A549 (cell line): ENCODE measurements around the gene NAV2. TPM values are rescaled to one million over a fixed set of nuclear protein-coding genes. Genes with fewer than 3 reads are reported as not detected.

Source experiments
- ATAC-seq, 2 experiments: fragments of 200-7000 bp in 1 of 2; fragments of >200 bp in 1 of 2; cut with Nextera tagmentation in 1 of 2; cut with Tn5 transposase in 1 of 2; 3 replicates each; pipeline versions ENCODE4 v1.8.0 to v1.9.1; 2018 to 2020; ENCODE audit warnings: mild to moderate bottlenecking in 1 of 2, moderate library complexity in 1 of 2
- CTCF ChIA-PET: fragments of 300-600 bp; sonication (Branson Sonifier 250); formaldehyde crosslinking; extraction: SDS; loops from one replicate; lab custom pipeline; 2021; ENCODE audit warnings: antibody characterized with exemption, inconsistent platforms; lab: Yijun Ruan, JAX
- POLR2A ChIA-PET: fragments of 350-600 bp; formaldehyde crosslinking; extraction: SDS; loops from one replicate; lab custom pipeline; 2021; ENCODE audit warnings: antibody characterized with exemption, inconsistent platforms; lab: Yijun Ruan, JAX
- DNase-seq, 2 experiments: peaks; one replicate each; pipeline versions ENCODE4 v3.0.0 to v3.0.0-alpha.2; 2011 to 2016; ENCODE audit warnings: low read depth in 1 of 2, low spot score in 1 of 2
- FAIRE-seq: peaks from 2 replicates; lab custom pipeline; 2011; peaks lifted over from hg19 to GRCh38; lab: Jason Lieb, UNC
- H3K27ac ChIP-seq, 2 experiments: fragments of >200 bp; sonication (Bioruptor Twin); formaldehyde crosslinking; 3 replicates each; pipeline ENCODE4 v1.5.1; 2016 to 2017
- H3K4me1 ChIP-seq: fragments of >200 bp; sonication (Bioruptor Twin); formaldehyde crosslinking; 3 replicates; pipeline ENCODE4 v1.6.1; 2016
- H3K4me2 ChIP-seq: fragments of >200 bp; sonication (Bioruptor Twin); formaldehyde crosslinking; 3 replicates; pipeline ENCODE4 v1.6.1; 2016
- H3K4me3 ChIP-seq: fragments of >200 bp; sonication (Bioruptor Twin); formaldehyde crosslinking; 3 replicates; pipeline ENCODE4 v1.5.1; 2016
- H3K9me3 ChIP-seq: fragments of >200 bp; sonication (Bioruptor Twin); formaldehyde crosslinking; 3 replicates; pipeline ENCODE4 v1.6.1; 2016
- ATOH8 ChIP-seq: fragments of 250-450 bp; sonication (Bioruptor Pico); IDR thresholded peaks from 2 replicates; pipeline ENCODE4 v1.5.0; 2020; ENCODE audit warnings: low read depth, mild to moderate bottlenecking, moderate library complexity
- ELK1 ChIP-seq: fragments of 150-350 bp; IDR thresholded peaks from 2 replicates; pipeline ENCODE4 v1.6.1; 2014; ENCODE audit warnings: low read depth, mild to moderate bottlenecking, low read length
- EP300 ChIP-seq, 2 experiments: fragments of >200 bp; sonication (Bioruptor Twin); formaldehyde crosslinking; IDR thresholded peaks; 2 replicates in 1 of 2; 3 replicates in 1 of 2; pipeline ENCODE4 v1.6.1; 2016 to 2017
- ESRRA ChIP-seq: fragments of 150-350 bp; IDR thresholded peaks from 2 replicates; pipeline ENCODE4 v1.6.1; 2014; ENCODE audit warnings: mild to moderate bottlenecking, low read length, borderline replicate concordance
- FOXS1 ChIP-seq: fragments of 250-450 bp; sonication (Bioruptor Pico); IDR thresholded peaks from 2 replicates; pipeline ENCODE4 v1.5.0; 2020; ENCODE audit warnings: mild to moderate bottlenecking, moderate library complexity
- HMGXB4 ChIP-seq: fragments of 250-450 bp; sonication (Bioruptor Pico); IDR thresholded peaks from 2 replicates; pipeline ENCODE4 v1.5.0; 2021; ENCODE audit warnings: mild to moderate bottlenecking, moderate library complexity, borderline replicate concordance
- JUN ChIP-seq, 2 experiments: fragments of >200 bp; sonication (Bioruptor Twin); formaldehyde crosslinking; IDR thresholded peaks; 2 replicates in 1 of 2; 3 replicates in 1 of 2; pipeline ENCODE4 v1.6.1; 2016 to 2017
- JUNB ChIP-seq: fragments of >200 bp; sonication (Bioruptor Twin); formaldehyde crosslinking; IDR thresholded peaks from 2 replicates; pipeline ENCODE4 v1.6.1; 2016
- MAZ ChIP-seq: fragments of 150-350 bp; IDR thresholded peaks from 2 replicates; pipeline ENCODE4 v1.6.1; 2014; ENCODE audit warnings: antibody characterized with exemption, low read depth, low read length, borderline replicate concordance
- NFE2L2 ChIP-seq: fragments of 150-350 bp; conservative IDR thresholded peaks from 2 replicates; pipeline ENCODE4 v1.6.1; 2014; ENCODE audit warnings: low read length
- NPAS2 ChIP-seq: fragments of 250-450 bp; sonication (Bioruptor Pico); IDR thresholded peaks from 2 replicates; pipeline ENCODE4 v1.8.0; 2022; ENCODE audit warnings: mild to moderate bottlenecking, moderate library complexity, borderline replicate concordance
- NR3C1 ChIP-seq: fragments of >200 bp; sonication (Bioruptor Twin); formaldehyde crosslinking; IDR thresholded peaks from 3 replicates; pipeline ENCODE4 v1.6.1; 2017
- RARB ChIP-seq: fragments of 250-450 bp; sonication (Bioruptor Pico); IDR thresholded peaks from 2 replicates; pipeline ENCODE4 v1.8.0; 2021; ENCODE audit warnings: mild to moderate bottlenecking, moderate library complexity
- RFX5 ChIP-seq: fragments of 450-650 bp; IDR thresholded peaks from 2 replicates; pipeline ENCODE4 v1.7.1; 2014; ENCODE audit warnings: antibody characterized with exemption, mild to moderate bottlenecking, moderate library complexity
- SMC3 ChIP-seq: fragments of >200 bp; sonication (Bioruptor Twin); formaldehyde crosslinking; IDR thresholded peaks from 3 replicates; pipeline ENCODE4 v1.6.1; 2018; ENCODE audit warnings: inconsistent platforms
- SREBF2 ChIP-seq: fragments of 450-650 bp; IDR thresholded peaks from 2 replicates; pipeline ENCODE4 v1.6.1; 2014; ENCODE audit warnings: mild to moderate bottlenecking, moderate library complexity
- ZC3H11A ChIP-seq: fragments of 450-650 bp; IDR thresholded peaks from 2 replicates; pipeline ENCODE4 v1.6.1; 2014; ENCODE audit warnings: antibody characterized with exemption, mild to moderate bottlenecking
- WGBS: methylation state at CpG from one replicate; pipeline ENCODE4 v1.1.6; 2017; ENCODE audit errors: missing lambda C conversion rate; 5-methylcytosine and 5-hydroxymethylcytosine counted together
- polyA plus RNA-seq, 4 experiments: library from polyadenylated mRNA; depleted of rRNA in 3 of 4; stranded (reverse); fragments of >200 nt; fragmentation: RNase III in 1 of 4; extraction: RNeasy Plus Mini Kit Qiagen cat#74134 plus additional on column Dnase treatment in 1 of 4; gene quantifications; 2 replicates in 3 of 4; 3 replicates in 1 of 4; pipeline ENCODE4 v1.2.3, GENCODE V29; 2011 to 2017
- TF ChIP-seq, protein P1 (sequence below): fragments of 200-600 bp; sonication (generic); IDR thresholded peaks from 2 replicates; pipeline ENCODE4 v1.6.1; 2016; ENCODE audit warnings: antibody characterized with exemption, mild to moderate bottlenecking, moderate library complexity
- TF ChIP-seq, protein P2 (sequence below): fragments of 450-650 bp; IDR thresholded peaks from 2 replicates; pipeline ENCODE4 v1.6.1; 2014; ENCODE audit warnings: antibody characterized with exemption

Gene NAV2
- polyA plus RNA-seq, 2 of the 4 experiments (the other 2 are of a cell fraction), result 4.9 to 19.8 TPM

DNA sequence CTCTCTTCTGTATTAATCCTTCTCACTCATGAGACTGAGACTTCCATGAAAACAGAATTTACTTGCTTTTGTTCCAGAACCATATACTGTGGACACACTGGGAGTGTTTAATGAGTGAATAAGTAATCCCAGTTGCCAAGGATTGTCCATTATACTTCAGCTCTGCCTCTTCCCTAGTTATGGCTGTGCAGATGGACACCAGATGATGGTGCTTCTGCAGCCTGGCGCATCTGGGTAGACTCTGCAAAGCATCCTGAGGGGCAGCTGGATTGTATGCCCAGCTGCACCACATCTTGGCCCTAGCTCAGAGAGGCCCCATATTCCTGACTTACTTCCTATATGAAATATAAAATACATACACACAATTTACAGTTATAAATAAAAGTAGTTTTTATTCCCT is 404.2 kb downstream of the NAV2 start:
- TF ChIP-seq NFE2L2, result no peak
- FAIRE-seq, result no peak
- WGBS, result 60% methylated on average over 1 of the region's 1 CpG
- no peak overlapping the region for H3K4me2 ChIP-seq
- peaks cover 19% of the 10 kb centered on the region for H3K4me1 ChIP-seq
- DNase-seq, result no peak
- POLR2A ChIA-PET, result no interaction called here
- CTCF ChIA-PET, result interaction anchor here (0.5 to 11.7 kb wide), 6 partner anchors 10 to 563 kb away, joined by 3 to 150 read pairs (median 4); no protein-coding TSS in a partner anchor
- ATAC-seq, result no peak
- no peak overlapping the region for H3K27ac ChIP-seq
- no peaks in the 10 kb centered on the region for H3K9me3 ChIP-seq
- no peak overlapping the region for H3K4me3 ChIP-seq

- H3K4me1 ChIP-seq, result peaks cover 15% of the 10 kb centered on the region
- H3K4me2 ChIP-seq, result no peak overlapping the region
- FAIRE-seq (no peak), ATAC-seq (no peak), DNase-seq (no peak)
- H3K27ac ChIP-seq, result no peak overlapping the region
- WGBS, result 87% methylated on average over 5 of the region's 5 CpGs
- no peaks in the 10 kb centered on the region for H3K9me3 ChIP-seq
- TF ChIP-seq ZC3H11A, result no peak
- TF ChIP-seq, protein P1, sequence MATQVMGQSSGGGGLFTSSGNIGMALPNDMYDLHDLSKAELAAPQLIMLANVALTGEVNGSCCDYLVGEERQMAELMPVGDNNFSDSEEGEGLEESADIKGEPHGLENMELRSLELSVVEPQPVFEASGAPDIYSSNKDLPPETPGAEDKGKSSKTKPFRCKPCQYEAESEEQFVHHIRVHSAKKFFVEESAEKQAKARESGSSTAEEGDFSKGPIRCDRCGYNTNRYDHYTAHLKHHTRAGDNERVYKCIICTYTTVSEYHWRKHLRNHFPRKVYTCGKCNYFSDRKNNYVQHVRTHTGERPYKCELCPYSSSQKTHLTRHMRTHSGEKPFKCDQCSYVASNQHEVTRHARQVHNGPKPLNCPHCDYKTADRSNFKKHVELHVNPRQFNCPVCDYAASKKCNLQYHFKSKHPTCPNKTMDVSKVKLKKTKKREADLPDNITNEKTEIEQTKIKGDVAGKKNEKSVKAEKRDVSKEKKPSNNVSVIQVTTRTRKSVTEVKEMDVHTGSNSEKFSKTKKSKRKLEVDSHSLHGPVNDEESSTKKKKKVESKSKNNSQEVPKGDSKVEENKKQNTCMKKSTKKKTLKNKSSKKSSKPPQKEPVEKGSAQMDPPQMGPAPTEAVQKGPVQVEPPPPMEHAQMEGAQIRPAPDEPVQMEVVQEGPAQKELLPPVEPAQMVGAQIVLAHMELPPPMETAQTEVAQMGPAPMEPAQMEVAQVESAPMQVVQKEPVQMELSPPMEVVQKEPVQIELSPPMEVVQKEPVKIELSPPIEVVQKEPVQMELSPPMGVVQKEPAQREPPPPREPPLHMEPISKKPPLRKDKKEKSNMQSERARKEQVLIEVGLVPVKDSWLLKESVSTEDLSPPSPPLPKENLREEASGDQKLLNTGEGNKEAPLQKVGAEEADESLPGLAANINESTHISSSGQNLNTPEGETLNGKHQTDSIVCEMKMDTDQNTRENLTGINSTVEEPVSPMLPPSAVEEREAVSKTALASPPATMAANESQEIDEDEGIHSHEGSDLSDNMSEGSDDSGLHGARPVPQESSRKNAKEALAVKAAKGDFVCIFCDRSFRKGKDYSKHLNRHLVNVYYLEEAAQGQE, result no peak
- TF ChIP-seq MAZ, result no peak
- TF ChIP-seq NPAS2 (CRISPR knock-in tag), result no peak
- TF ChIP-seq SMC3, result no peak
- no peak for TF ChIP-seq SREBF2
- no peak for TF ChIP-seq ESRRA
- no peak for TF ChIP-seq FOXS1 (CRISPR knock-in tag)
- no peak for TF ChIP-seq RARB
- TF ChIP-seq EP300 (IDR thresholded peaks at IDR 0.05), result no peak
- TF ChIP-seq HMGXB4, result no peak
- no peak for TF ChIP-seq JUN (IDR thresholded peaks at IDR 0.05)
- no peak for TF ChIP-seq NR3C1
- TF ChIP-seq ATOH8 (CRISPR knock-in tag), result no peak
- TF ChIP-seq, protein P2, sequence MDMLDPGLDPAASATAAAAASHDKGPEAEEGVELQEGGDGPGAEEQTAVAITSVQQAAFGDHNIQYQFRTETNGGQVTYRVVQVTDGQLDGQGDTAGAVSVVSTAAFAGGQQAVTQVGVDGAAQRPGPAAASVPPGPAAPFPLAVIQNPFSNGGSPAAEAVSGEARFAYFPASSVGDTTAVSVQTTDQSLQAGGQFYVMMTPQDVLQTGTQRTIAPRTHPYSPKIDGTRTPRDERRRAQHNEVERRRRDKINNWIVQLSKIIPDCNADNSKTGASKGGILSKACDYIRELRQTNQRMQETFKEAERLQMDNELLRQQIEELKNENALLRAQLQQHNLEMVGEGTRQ, result no peak
- no peak for TF ChIP-seq RFX5
- no peak for TF ChIP-seq JUNB
- TF ChIP-seq ELK1, result no peak
- ChIA-PET POLR2A (no interaction called here), CTCF (interaction anchor here (0.5 to 11.7 kb wide), 8 partner anchors 9 to 563 kb away, joined by 3 to 150 read pairs (median 5); no protein-coding TSS in a partner anchor)
- no peak overlapping the region for H3K4me3 ChIP-seq
Observed at GRCh38 chr11:20117291-20117690, 404.7 kb downstream of the NAV2 start.
